Aorta (tissue), 5 donors: ENCODE results near the gene CAMKMT. TPM values are rescaled to one million over a fixed set of nuclear protein-coding genes. Genes with fewer than 3 reads are reported as not detected.
"Not testable (repeated sequence)": the region's sequence is repeated elsewhere in the genome, so short reads cannot be mapped to it uniquely, and the experiment has no call there.

ENCODE experiments used
- ATAC-seq: fragments of 200-7000 bp; cut with Tn5 transposase; one replicate; pipeline ENCODE4 v1.9.1; 2022; ENCODE audit warnings: moderate library complexity; ENCODE audit not compliant: low FRiP score
- DNase-seq, 2 donors: peaks; one replicate each; pipeline ENCODE4 v3.0.0-alpha.2; 2020
- H3K27ac ChIP-seq, 2 donors: one replicate each; pipeline ENCODE4 v1.5.1; 2013; ENCODE audit warnings: low read length in 2 of 2, mild to moderate bottlenecking in 2 of 2, moderate library complexity in 2 of 2, control low read depth in 1 of 2, inconsistent platforms in 1 of 2, low read depth in 1 of 2
- H3K27me3 ChIP-seq, 2 donors: one replicate each; pipeline ENCODE4 v1.6.1; 2013; ENCODE audit warnings: control low read depth in 1 of 2, low read length in 1 of 2, mild to moderate bottlenecking in 1 of 2, moderate library complexity in 1 of 2; ENCODE audit not compliant: insufficient read depth in 2 of 2, control insufficient read depth in 1 of 2
- H3K36me3 ChIP-seq, 2 donors: one replicate each; pipeline ENCODE4 v1.6.1; 2013; ENCODE audit warnings: control low read depth in 1 of 2, low read length in 1 of 2, mild to moderate bottlenecking in 1 of 2; ENCODE audit not compliant: insufficient read depth in 2 of 2, control insufficient read depth in 1 of 2
- H3K4me1 ChIP-seq, 2 donors: one replicate each; pipeline ENCODE4 v1.6.1; 2013; ENCODE audit warnings: low read length in 2 of 2, control low read depth in 1 of 2, mild to moderate bottlenecking in 1 of 2, moderate library complexity in 1 of 2; ENCODE audit not compliant: insufficient read depth in 2 of 2, control insufficient read depth in 1 of 2
- H3K4me3 ChIP-seq, 2 donors: one replicate each; pipeline ENCODE4 v1.5.1; 2013; ENCODE audit warnings: low read length in 2 of 2, control low read depth in 1 of 2, mild to moderate bottlenecking in 1 of 2
- H3K9me3 ChIP-seq: one replicate; pipeline ENCODE4 v1.6.1; 2013; ENCODE audit warnings: mild to moderate bottlenecking, low read length; ENCODE audit not compliant: control insufficient read depth
- WGBS, 2 donors: extraction: QIAGEN DNeasy Blood & Tissue Kit; methylation state at CpG; one replicate each; pipeline ENCODE4 v1.1.7; 2013; 5-methylcytosine and 5-hydroxymethylcytosine counted together
- intact Hi-C, 2 donors: fragments of 100-400 bp; cut with DNase I; formaldehyde crosslinking; loops; one replicate each; pipeline versions ENCODE4 v1.14.2 to v1.15.0; 2022
- polyA plus RNA-seq, 2 donors: library from polyadenylated mRNA; stranded (reverse); fragments of 200-250 nt; gene quantifications; one replicate each; pipeline ENCODE4 v1.2.3, GENCODE V29; 2013
- total RNA-seq, 2 donors: library from RNA; stranded (reverse); fragmentation: NEBNext Ultra II Directional; extraction: Animal tissue kit (Norgen Biotek cat#: 25700); gene quantifications; one replicate each; pipeline ENCODE4 v1.2.1, GENCODE V29; 2021
- donor health status: healthy with polysubstance abuse.
- donor health status: Bipolar disorder and iron deficiency.
- donor health status: DM: no; HTN: no; CAD: no.
- donor health status: DM: no; HTN: no; CAD: no.
- donor health status: DM: yes; HTN: yes; CAD: no.

The CAMKMT gene
- total and polyA plus RNA-seq, 4 donors, result 3.1 to 15.2 (median 11.9) TPM

DNA sequence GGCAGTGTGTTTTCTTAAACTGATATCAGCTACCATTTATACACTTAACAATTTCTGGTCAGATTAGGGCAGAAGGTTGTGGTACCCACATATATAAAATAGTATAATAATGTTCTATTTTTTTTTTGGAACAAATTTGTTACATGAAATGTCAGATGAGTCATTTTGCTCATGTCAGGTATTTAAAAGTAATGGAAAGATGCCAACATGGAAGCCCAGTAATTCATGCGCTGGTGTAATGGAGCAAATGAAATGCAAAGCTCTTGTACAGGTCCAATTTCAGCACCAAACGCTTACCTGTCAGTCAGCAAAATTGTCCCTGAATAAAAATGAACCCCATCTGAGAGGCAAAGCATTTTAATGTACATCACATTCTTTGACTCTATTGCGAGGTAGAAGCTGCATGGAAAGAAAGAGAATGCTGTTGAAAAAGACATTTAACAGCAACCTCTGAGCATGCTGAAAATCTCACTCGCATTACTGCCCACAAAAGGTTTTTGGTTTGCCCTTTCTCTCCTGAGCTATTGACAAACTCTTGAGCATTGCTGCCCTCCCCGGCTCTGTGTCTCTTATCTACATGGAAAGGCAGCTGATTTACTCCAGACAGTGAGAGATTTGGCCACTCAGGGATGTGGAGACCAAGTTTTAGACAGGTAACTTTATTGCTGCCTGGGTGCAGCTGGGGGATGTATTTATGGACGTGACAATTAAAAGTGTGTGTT lies 217.5 kb downstream of the CAMKMT start:
- 76 to 86% methylated on average over 6 of the region's 6 CpGs for WGBS, 2 donors
- peaks cover 0 to 6% of the 10 kb centered on the region in 2 donors for H3K4me1 ChIP-seq
- DNase-seq (no peak), ATAC-seq (no peak)
- no peaks in the 10 kb centered on the region for H3K36me3 ChIP-seq
- no peaks in the 10 kb centered on the region for H3K9me3 ChIP-seq
- no peak overlapping the region for H3K4me3 ChIP-seq
- no peak overlapping the region for H3K27ac ChIP-seq
- H3K27me3 ChIP-seq, result no peaks in the 10 kb centered on the region
- intact Hi-C loops, result no loop called here

GRCh38 chr2:44579837-44580230 lies 218.1 kb downstream of the CAMKMT start:
- Histone ChIP-seq H3K27me3 (no peaks in the 10 kb centered on the region), H3K4me3 (no peak overlapping the region), H3K36me3 (no peaks in the 10 kb centered on the region), H3K9me3 (no peaks in the 10 kb centered on the region), H3K4me1 (peaks cover 0 to 6% of the 10 kb centered on the region in 2 donors), H3K27ac (no peak overlapping the region)
- WGBS, 2 donors, result 95 to 99% methylated on average over 2 of the region's 2 CpGs
- intact Hi-C loops, result no loop called here
- DNase-seq, result no peak
- no peak for ATAC-seq

DNA sequence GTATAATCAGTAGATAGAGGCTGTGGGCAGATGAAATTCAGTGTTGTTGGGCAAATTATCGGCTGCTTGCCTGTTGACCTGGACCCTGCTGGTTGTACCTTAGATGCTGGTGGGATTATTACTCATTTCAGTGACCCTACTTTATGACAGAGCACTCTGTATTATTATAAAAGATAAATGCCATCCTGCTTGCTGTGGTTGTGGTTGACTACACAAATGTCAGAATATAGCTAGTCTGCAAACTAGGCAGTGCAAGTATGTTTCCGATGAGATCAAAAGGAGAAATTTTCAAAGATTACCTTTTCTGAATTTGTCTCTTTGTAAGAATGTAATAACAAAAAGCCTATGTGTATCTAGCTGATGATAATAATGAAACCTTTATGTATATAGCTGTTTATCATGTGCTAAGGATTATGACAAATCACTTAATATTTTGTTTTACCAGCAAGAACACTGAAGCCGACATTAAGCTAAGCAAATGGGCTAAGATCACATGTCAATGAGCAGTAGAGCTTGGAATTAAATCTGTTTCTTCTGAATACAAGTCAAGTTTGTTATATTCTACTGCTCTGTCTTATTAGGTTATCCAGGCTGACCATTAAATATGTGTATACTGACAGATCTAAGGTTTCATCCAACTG lies 219.2 kb downstream of the CAMKMT start:
- no peak overlapping the region for H3K4me3 ChIP-seq
- WGBS, 2 donors, result 66 to 92% methylated on average over 3 of the region's 3 CpGs
- H3K27ac ChIP-seq, result no peak overlapping the region
- intact Hi-C loops, result no loop called here
- peaks cover 0 to 6% of the 10 kb centered on the region in 2 donors for H3K4me1 ChIP-seq
- H3K27me3 ChIP-seq, result no peaks in the 10 kb centered on the region
- no peaks in the 10 kb centered on the region for H3K36me3 ChIP-seq
- ATAC-seq (no peak), DNase-seq (no peak)
- no peaks in the 10 kb centered on the region for H3K9me3 ChIP-seq

DNA sequence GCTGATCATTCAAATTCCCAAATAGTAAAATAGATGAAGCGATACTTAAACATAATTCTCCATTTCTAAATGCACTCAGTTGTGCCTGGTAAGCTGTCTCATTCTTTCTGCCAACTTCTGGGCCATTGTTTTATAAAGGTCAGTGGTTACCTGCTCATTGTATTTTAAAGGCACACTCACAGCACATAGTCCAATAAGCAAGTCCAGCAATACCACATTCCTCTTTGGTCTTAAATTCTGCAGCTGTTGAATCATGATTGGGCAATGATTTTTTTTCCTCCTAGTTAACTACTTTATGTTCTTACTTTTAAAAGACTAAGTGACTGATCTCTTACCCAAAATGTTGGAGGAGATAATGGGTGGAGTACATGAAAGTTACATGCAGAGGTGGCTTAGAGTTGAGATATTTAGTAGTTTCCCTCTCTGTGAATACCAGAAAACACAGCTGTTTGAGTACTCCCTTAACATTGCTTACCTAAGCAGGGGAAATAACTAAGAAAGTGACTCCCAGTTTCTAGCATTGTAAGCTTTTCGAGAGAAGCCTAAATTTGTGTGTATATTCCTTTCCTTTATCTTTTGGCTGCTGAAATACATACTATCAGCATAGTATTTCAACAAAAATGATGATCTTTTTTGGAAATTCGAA lies 220.7 kb downstream of the CAMKMT start:
- 80 to 90% methylated on average over 3 of the region's 3 CpGs for WGBS, 2 donors
- Histone ChIP-seq H3K36me3 (no peaks in the 10 kb centered on the region), H3K27ac (no peak overlapping the region), H3K27me3 (no peaks in the 10 kb centered on the region), H3K4me1 (peaks cover 0 to 6% of the 10 kb centered on the region in 2 donors), H3K4me3 (no peak overlapping the region), H3K9me3 (no peaks in the 10 kb centered on the region)
- no peak for DNase-seq
- ATAC-seq, result no peak
- intact Hi-C loops, result no loop called here

GRCh38 chr2:44595615-44596014 lies 233.9 kb downstream of the CAMKMT start:
- intact Hi-C loops, H3K27me3 ChIP-seq, DNase-seq, H3K4me3 ChIP-seq, H3K4me1 ChIP-seq, ATAC-seq, H3K27ac ChIP-seq, H3K9me3 ChIP-seq, H3K36me3 ChIP-seq: not testable (repeated sequence)
- 96 to 98% methylated on average over 2 of the region's 2 CpGs for WGBS, 2 donors

GRCh38 chr2:44596537-44597320 lies 235.0 kb downstream of the CAMKMT start:
- Histone ChIP-seq H3K4me3 (no peak overlapping the region), H3K27ac (no peak overlapping the region), H3K9me3 (no peaks in the 10 kb centered on the region), H3K4me1 (no peaks in the 10 kb centered on the region), H3K27me3 (no peaks in the 10 kb centered on the region), H3K36me3 (no peaks in the 10 kb centered on the region)
- ATAC-seq, result no peak
- DNase-seq, result no peak
- intact Hi-C loops, result no loop called here
- WGBS, 2 donors, result 70 to 75% methylated on average over 5 of the region's 5 CpGs

GRCh38 chr2:44598330-44599119 lies 236.8 kb downstream of the CAMKMT start:
- 76 to 93% methylated on average over 5 of the region's 5 CpGs for WGBS, 2 donors
- H3K4me3 ChIP-seq, result no peak overlapping the region
- H3K9me3 ChIP-seq, result no peaks in the 10 kb centered on the region
- no peak for DNase-seq
- no peaks in the 10 kb centered on the region for H3K4me1 ChIP-seq
- intact Hi-C loops, result no loop called here
- no peaks in the 10 kb centered on the region for H3K36me3 ChIP-seq
- H3K27me3 ChIP-seq, result no peaks in the 10 kb centered on the region
- no peak overlapping the region for H3K27ac ChIP-seq
- no peak for ATAC-seq

DNA sequence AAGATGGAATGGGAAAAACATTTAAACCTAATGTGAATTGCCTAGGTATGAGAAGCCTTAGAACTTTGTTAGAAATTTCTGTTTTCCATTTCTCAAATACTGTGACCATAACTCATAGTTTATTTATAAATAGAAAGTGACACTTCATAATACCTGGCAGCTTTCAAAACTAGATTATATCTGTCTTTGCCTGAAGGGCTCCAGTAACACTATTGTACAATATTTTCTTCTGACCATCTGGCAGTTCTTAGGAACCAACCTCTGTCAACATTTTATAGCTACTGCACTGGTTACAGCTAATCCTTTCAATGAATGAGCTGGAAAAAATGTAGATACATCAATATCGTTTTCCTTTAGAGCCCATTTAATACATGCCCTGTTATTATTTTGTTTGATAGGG lies 237.4 kb downstream of the CAMKMT start:
- H3K36me3 ChIP-seq, result no peaks in the 10 kb centered on the region

More for the DNA sequence above, 237.4 kb downstream of the CAMKMT start:
- H3K27me3 ChIP-seq, result no peaks in the 10 kb centered on the region
- WGBS, 2 donors, result 32 to 72% methylated on average over 1 of the region's 1 CpG
- no peak overlapping the region for H3K27ac ChIP-seq
- intact Hi-C loops, result no loop called here
- no peak overlapping the region for H3K4me3 ChIP-seq
- no peak for ATAC-seq
- H3K9me3 ChIP-seq, result no peaks in the 10 kb centered on the region
- DNase-seq, result no peak
- H3K4me1 ChIP-seq, result no peaks in the 10 kb centered on the region
